Endometrial microvascular endothelial cells (primary cell): ENCODE data around the gene UBAC1. TPM values are rescaled to one million over a fixed set of nuclear protein-coding genes. Genes with fewer than 3 reads are reported as not detected.

Experiments
- in situ Hi-C: cut with HindIII; loops from 2 replicates; pipeline ENCODE4 v1.10.0; 2017; ENCODE audit warnings: low sequenced_read_pairs, low pct_unique_long_range_greater_than_20kb; ENCODE audit errors: inconsistent ontology term
- total RNA-seq: library from RNA; depleted of rRNA; stranded (reverse); fragments of >200 nt; gene quantifications from one replicate; pipeline ENCODE4 v1.2.3, GENCODE V29; 2015; ENCODE audit errors: inconsistent ontology term

Gene UBAC1
- 46.9 TPM for total RNA-seq

GRCh38 chr9:135961277-135961715 lies at the start of gene UBAC1:
Gene UBAC1 (minus strand): TSS chr9:135961373. CDS start chr9:135961162, 211 bp downstream.
- in situ Hi-C loops = no loop called here

GRCh38 chr9:136010615-136011361 lies 49.6 kb upstream of the UBAC1 start:
- in situ Hi-C loops = no loop called here

- in situ Hi-C loops = no loop called here
These were observed 49.0 kb upstream of the UBAC1 start for GRCh38 chr9:136010176-136010575.

GRCh38 chr9:136009516-136009915 lies 48.3 kb upstream of the UBAC1 start:
- in situ Hi-C loops = no loop called here

- in situ Hi-C loops = no loop called here
These were observed 47.5 kb upstream of the UBAC1 start for GRCh38 chr9:136008693-136008997.

- in situ Hi-C loops = no loop called here
These were observed 46.9 kb upstream of the UBAC1 start for GRCh38 chr9:136007934-136008692.

GRCh38 chr9:136007276-136007933 lies 46.2 kb upstream of the UBAC1 start:
- in situ Hi-C loops = no loop called here

- in situ Hi-C loops = no loop called here
These were observed 45.0 kb upstream of the UBAC1 start for GRCh38 chr9:136006169-136006568.

GRCh38 chr9:136004712-136005111 lies 43.5 kb upstream of the UBAC1 start:
- in situ Hi-C loops = no loop called here

GRCh38 chr9:136004219-136004618 lies 43.0 kb upstream of the UBAC1 start:
- in situ Hi-C loops = no loop called here

- in situ Hi-C loops = no loop called here
These were observed 42.4 kb upstream of the UBAC1 start for GRCh38 chr9:136003411-136004218.

- in situ Hi-C loops = no loop called here
These were observed 41.7 kb upstream of the UBAC1 start for GRCh38 chr9:136002881-136003280.

- in situ Hi-C loops = no loop called here
These were observed 41.0 kb upstream of the UBAC1 start for GRCh38 chr9:136002215-136002614.

GRCh38 chr9:136001231-136001630 lies 40.1 kb upstream of the UBAC1 start:
- in situ Hi-C loops = no loop called here

GRCh38 chr9:135998410-135999071 lies 37.4 kb upstream of the UBAC1 start:
- in situ Hi-C loops = no loop called here

- in situ Hi-C loops = no loop called here
These were observed 36.8 kb upstream of the UBAC1 start for GRCh38 chr9:135998016-135998380.

- in situ Hi-C loops = no loop called here
These were observed 36.2 kb upstream of the UBAC1 start for GRCh38 chr9:135997090-135998015.

- in situ Hi-C loops = no loop called here
These were observed 34.6 kb upstream of the UBAC1 start for GRCh38 chr9:135995816-135996215.
